Measurements from ENCODE around the gene CES3. TPM values are rescaled to one million over a fixed set of nuclear protein-coding genes. Genes with fewer than 3 reads are reported as not detected.

CES3 gene
- total RNA-seq, 2 experiments from 2014 or later, result 2.1 to 2.9 TPM

DNA sequence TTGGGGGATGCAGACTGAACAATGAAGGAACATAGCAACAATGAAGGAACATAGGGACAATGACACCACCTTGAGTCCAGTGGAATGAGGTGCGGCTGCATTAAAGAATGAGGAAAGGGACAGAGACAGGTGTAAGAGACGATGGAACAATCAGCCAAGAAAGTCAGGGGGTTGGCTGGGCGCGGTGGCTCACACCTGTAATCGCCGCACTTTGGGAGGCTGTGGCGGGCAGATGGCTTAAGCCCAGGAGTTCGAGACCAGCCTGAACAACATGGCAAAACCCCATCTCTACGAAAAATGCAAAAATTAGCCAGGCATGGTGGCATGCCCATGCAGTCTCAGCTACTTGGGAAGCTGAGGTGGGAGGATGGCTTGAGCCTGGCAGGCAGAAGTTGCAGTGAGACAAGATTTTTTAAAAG lies 54.3 kb downstream of the CES3 start:
- CTCF ChIA-PET, result interaction anchor here (1.2 to 9.1 kb wide), 6 partner anchors 13 to 169 kb away, joined by 3 to 187 read pairs (median 42); partner anchors contain the start of genes B3GNT9, CBFB, CES3 and FBXL8
- peak; percentile 39 for DNase-seq
- H3K27me3 Mint-ChIP-seq, result no peaks in the 10 kb centered on the region
- H3K27ac Mint-ChIP-seq, result no peak overlapping the region
- peaks cover 6% of the 10 kb centered on the region for H3K36me3 Mint-ChIP-seq (ENCODE audit: low read depth)
- POLR2A ChIA-PET, result interaction anchor here (1.1 to 5.0 kb wide), 2 partner anchors 14 to 95 kb away, joined by 5 to 52 read pairs; partner anchors contain the start of genes CBFB and PHAF1
- ATAC-seq, result no peak
- no peaks in the 10 kb centered on the region for H3K9me3 Mint-ChIP-seq
- H3K4me3 Mint-ChIP-seq, result peak overlapping the region; percentile 83
- intact Hi-C loops (cut with micrococcal nuclease), result loop anchor here (5.0 kb wide), 3 partner anchors 33 to 142 kb away; partner anchors contain the start of genes FBXL8 and TRADD
- peaks cover 17% of the 10 kb centered on the region for H3K4me1 Mint-ChIP-seq (ENCODE audit: low read depth)
- TF ChIP-seq, protein P1, sequence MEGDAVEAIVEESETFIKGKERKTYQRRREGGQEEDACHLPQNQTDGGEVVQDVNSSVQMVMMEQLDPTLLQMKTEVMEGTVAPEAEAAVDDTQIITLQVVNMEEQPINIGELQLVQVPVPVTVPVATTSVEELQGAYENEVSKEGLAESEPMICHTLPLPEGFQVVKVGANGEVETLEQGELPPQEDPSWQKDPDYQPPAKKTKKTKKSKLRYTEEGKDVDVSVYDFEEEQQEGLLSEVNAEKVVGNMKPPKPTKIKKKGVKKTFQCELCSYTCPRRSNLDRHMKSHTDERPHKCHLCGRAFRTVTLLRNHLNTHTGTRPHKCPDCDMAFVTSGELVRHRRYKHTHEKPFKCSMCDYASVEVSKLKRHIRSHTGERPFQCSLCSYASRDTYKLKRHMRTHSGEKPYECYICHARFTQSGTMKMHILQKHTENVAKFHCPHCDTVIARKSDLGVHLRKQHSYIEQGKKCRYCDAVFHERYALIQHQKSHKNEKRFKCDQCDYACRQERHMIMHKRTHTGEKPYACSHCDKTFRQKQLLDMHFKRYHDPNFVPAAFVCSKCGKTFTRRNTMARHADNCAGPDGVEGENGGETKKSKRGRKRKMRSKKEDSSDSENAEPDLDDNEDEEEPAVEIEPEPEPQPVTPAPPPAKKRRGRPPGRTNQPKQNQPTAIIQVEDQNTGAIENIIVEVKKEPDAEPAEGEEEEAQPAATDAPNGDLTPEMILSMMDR (IDR thresholded peaks at IDR 0.05), result peak; percentile 17

DNA sequence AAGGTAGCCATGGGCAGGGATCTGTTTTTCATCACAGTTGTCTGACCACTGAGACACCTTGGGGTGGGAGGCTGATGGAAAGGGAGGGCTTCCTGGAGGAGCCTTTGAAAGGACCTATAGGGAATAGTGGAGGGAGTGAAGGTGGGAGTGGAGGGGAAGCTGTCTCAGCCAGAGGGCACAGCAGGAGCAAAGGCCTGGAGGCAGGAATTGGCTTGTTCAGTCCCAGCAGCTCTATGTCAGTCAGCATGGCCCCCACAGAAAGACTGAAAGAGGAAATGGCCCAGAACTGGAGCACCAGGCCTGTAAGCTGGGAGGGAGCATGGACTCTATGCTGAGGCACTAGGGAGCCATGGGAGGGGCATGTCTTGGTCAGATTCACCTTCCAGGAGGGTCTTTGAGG lies 55.1 kb downstream of the CES3 start:
- POLR2A ChIA-PET, result interaction anchor here (1.2 kb wide), 1 partner anchor 35 kb away, joined by 3 read pairs; no protein-coding TSS in a partner anchor
- intact Hi-C loops (cut with micrococcal nuclease), result loop anchor here (5.0 kb wide), 3 partner anchors 34 to 141 kb away; partner anchors contain the start of genes FBXL8 and TRADD
- TF ChIP-seq, protein P1 (IDR thresholded peaks at IDR 0.05), result no peak
- peak overlapping the region; percentile 42 for H3K27ac Mint-ChIP-seq
- H3K4me3 Mint-ChIP-seq, result no peak overlapping the region
- H3K36me3 Mint-ChIP-seq (ENCODE audit: low read depth), result peaks cover 6% of the 10 kb centered on the region
- no peaks in the 10 kb centered on the region for H3K27me3 Mint-ChIP-seq
- H3K4me1 Mint-ChIP-seq (ENCODE audit: low read depth), result peaks cover 17% of the 10 kb centered on the region
- no peak for ATAC-seq
- H3K9me3 Mint-ChIP-seq, result no peaks in the 10 kb centered on the region
- CTCF ChIA-PET, result interaction anchor here (1.0 to 9.1 kb wide), 6 partner anchors 9 to 168 kb away, joined by 3 to 187 read pairs (median 44); partner anchors contain the start of genes B3GNT9, CBFB, FBXL8 and MATCAP1
- DNase-seq, result peak; percentile 1

DNA sequence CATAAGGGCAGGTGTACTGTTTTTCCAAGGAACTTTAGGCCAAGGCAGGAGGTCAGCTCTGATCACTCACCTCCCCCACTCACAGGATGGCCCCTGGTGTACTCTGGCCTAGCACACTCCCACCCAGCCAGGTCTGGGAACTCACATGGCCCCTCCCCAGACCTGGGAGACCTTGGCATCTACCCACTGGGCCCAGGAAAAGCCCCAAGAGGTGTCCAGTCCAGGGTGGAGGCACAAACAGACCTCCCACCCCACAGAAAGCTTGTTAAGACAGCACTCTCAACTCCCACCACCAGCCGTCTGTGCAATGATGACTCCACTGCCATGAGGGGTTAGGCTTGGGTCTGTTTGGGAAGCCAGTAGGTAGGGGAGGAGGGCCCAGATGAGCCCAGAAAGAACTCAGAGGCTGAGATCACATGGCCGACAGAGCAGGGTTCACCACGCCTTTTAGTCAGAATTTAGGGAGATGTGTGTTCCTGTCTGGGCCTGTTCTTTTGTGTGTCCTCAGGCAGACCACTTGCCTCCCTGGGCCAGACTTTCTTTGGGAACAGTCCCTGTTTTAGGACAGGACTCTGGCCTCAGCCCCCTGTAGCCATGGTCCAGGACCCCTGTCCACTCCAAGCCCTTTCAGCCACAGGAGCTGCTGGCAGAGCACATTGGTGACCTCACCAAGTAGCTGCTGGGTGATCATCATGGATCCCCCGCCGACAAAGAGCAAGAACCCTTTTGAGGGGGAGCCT lies 55.8 kb downstream of the CES3 start:
- H3K36me3 Mint-ChIP-seq (ENCODE audit: low read depth), result peaks cover 4% of the 10 kb centered on the region
- ChIA-PET CTCF (interaction anchor here (0.8 to 9.1 kb wide), 31 partner anchors 10 to 228 kb away, joined by 3 to 187 read pairs (median 7); partner anchors contain the start of genes B3GNT9, CBFB, CES3 and FBXL8), POLR2A (interaction anchor here (0.8 to 2.0 kb wide), 5 partner anchors 13 to 142 kb away, joined by 3 to 6 read pairs (median 3); partner anchors contain the start of gene PDP2)
- H3K4me3 Mint-ChIP-seq, result no peak overlapping the region
- H3K27me3 Mint-ChIP-seq, result no peaks in the 10 kb centered on the region
- no peaks in the 10 kb centered on the region for H3K9me3 Mint-ChIP-seq
- DNase-seq (peak; percentile 1), ATAC-seq (no peak)
- H3K27ac Mint-ChIP-seq, result no peak overlapping the region
- intact Hi-C loops (cut with micrococcal nuclease), result loop anchor here (5.0 kb wide), 3 partner anchors 35 to 140 kb away; partner anchors contain the start of genes FBXL8 and TRADD
- peaks cover 17% of the 10 kb centered on the region for H3K4me1 Mint-ChIP-seq (ENCODE audit: low read depth)
- TF ChIP-seq, protein P1 (IDR thresholded peaks at IDR 0.05), result no peak

DNA sequence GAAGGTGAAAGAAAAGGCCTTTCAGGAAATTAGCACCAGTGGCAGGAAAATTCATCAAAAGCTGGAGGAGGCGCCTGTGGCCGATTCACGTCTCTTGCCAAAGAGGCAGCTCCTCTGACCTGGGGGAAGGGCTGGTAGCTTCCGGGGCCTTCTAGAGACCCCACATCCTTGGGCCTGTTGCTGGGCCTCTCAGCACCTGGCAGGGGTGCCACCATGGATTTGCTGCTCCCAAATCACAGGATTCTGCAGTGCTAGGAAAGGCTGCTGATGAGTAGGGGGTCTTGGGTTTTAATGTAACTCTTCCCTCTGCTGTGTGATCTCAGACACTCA lies 56.3 kb downstream of the CES3 start:
- Mint-ChIP-seq H3K9me3 (no peaks in the 10 kb centered on the region), H3K27me3 (no peaks in the 10 kb centered on the region), H3K36me3 (ENCODE audit: low read depth) (peaks cover 3% of the 10 kb centered on the region), H3K27ac (peak overlapping the region; percentile 52), H3K4me3 (no peak overlapping the region), H3K4me1 (ENCODE audit: low read depth) (peaks cover 17% of the 10 kb centered on the region)
- TF ChIP-seq, protein P1 (IDR thresholded peaks at IDR 0.05), result no peak
- CTCF ChIA-PET, result interaction anchor here (0.8 to 9.1 kb wide), 49 partner anchors 8 to 233 kb away, joined by 3 to 187 read pairs (median 6); partner anchors contain the start of genes B3GNT9, CBFB, CES3 and EXOC3L1
- intact Hi-C loops (cut with micrococcal nuclease), result loop anchor here (5.0 kb wide), 3 partner anchors 35 to 140 kb away; partner anchors contain the start of genes FBXL8 and TRADD
- POLR2A ChIA-PET, result interaction anchor here (0.6 to 2.0 kb wide), 8 partner anchors 13 to 153 kb away, joined by 3 to 6 read pairs (median 3); partner anchors contain the start of genes NOL3 and PDP2
- DNase-seq (peak; percentile 2), ATAC-seq (no peak)

Data from activated CD8-positive, alpha-beta T cell treated with anti-CD3 and anti-CD28 coated beads for 36 hours (primary cell).